ENCODE data around the gene USP25. TPM values are rescaled to one million over a fixed set of nuclear protein-coding genes. Genes with fewer than 3 reads are reported as not detected.

Gene USP25
- total and polyA plus RNA-seq, 2 experiments from 2014 or later, result 11.8 to 49.2 TPM

DNA sequence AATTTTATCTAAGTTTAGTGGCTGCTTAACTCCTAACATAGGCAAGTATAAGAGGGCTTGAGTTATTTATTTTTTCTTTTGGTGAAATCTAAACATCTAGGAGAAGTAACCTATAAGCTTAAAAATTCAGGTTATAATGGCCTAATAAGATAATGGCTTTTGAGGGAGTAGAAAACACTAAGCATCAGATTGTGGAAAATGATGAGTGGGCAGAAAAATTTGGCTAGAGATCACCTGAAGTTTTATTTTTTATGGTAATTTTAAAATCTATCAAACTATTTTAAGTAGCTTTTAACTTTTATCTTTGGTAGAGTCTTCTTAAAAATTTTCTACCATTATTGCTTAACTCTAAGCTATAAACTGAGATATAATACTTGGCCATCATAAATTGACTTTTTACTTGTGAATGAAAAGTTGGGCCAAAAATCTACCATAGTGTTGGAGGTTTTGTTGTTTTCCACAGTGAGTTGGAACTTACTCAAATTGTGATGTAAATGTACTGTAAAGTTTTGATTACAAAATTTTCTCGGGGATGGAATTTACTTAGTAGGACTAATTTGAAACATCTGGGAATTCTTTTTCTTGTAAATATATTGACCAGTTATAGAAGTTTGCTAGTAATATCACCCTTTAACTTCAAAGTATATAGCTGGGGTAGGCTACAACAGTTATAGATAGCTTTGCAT, 63.9 kb downstream of the USP25 start (continued):
- TF ChIP-seq, protein P1, sequence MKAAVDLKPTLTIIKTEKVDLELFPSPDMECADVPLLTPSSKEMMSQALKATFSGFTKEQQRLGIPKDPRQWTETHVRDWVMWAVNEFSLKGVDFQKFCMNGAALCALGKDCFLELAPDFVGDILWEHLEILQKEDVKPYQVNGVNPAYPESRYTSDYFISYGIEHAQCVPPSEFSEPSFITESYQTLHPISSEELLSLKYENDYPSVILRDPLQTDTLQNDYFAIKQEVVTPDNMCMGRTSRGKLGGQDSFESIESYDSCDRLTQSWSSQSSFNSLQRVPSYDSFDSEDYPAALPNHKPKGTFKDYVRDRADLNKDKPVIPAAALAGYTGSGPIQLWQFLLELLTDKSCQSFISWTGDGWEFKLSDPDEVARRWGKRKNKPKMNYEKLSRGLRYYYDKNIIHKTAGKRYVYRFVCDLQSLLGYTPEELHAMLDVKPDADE (IDR thresholded peaks at IDR 0.05), result no peak
- no peak for TF ChIP-seq STAT1 (IDR thresholded peaks at IDR 0.05; ENCODE audit: unreplicated experiment)
- TF ChIP-seq JUNB (IDR thresholded peaks at IDR 0.05; ENCODE audit: unreplicated experiment), result no peak
- TF ChIP-seq POLR2AphosphoS5 (IDR thresholded peaks at IDR 0.05; ENCODE audit: low read depth), result no peak

DNA sequence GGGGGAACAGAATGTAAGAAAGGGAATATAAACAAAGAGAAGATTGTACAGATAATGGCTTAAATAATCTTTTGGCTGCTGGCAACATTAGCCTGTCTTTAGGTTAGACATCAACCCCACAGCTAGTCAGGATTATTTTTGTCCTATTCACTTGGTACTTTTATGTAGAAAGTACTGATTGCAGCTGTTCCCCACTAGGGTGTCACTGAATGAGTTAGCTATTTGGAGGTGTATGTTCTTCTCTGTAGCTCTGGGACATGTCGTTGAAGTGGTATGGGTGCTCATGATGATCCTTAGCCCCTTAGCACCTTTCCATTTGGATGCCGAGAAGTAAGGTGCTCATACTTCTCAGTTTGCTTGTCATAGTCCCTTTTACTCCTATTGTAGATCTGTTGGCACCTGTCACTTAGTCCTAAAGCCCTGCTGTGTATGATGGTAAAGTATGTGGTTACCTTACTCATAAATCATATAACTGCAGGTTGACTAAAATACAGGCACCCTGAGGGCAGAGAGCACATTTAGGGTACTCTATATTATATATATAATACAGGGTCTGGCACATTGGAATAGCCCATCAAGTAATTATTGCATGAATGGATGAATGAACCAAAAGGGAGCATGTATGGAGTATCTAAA, 64.6 kb downstream of the USP25 start:
- H3K9me3 Mint-ChIP-seq, result no peaks in the 10 kb centered on the region
- TF ChIP-seq ZNF331 (CRISPR knock-in tag; IDR thresholded peaks at IDR 0.05; ENCODE audit: low read depth) (no peak), EZH2 (IDR thresholded peaks at IDR 0.05; ENCODE audit: low read depth, unreplicated experiment) (no peak), JUNB (IDR thresholded peaks at IDR 0.05; ENCODE audit: unreplicated experiment) (no peak), ZNF114 (CRISPR knock-in tag; IDR thresholded peaks at IDR 0.05) (no peak), NANOG (IDR thresholded peaks at IDR 0.05; ENCODE audit: borderline replicate concordance) (no peak), POLR2AphosphoS5 (IDR thresholded peaks at IDR 0.05; ENCODE audit: low read depth) (no peak), STAT1 (IDR thresholded peaks at IDR 0.05; ENCODE audit: unreplicated experiment) (no peak), CREB1 (CRISPR knock-in tag; IDR thresholded peaks at IDR 0.05; ENCODE audit: low read depth) (no peak), EZH2phosphoT487 (IDR thresholded peaks at IDR 0.05; ENCODE audit: unreplicated experiment) (no peak)
- TF ChIP-seq, protein P2, sequence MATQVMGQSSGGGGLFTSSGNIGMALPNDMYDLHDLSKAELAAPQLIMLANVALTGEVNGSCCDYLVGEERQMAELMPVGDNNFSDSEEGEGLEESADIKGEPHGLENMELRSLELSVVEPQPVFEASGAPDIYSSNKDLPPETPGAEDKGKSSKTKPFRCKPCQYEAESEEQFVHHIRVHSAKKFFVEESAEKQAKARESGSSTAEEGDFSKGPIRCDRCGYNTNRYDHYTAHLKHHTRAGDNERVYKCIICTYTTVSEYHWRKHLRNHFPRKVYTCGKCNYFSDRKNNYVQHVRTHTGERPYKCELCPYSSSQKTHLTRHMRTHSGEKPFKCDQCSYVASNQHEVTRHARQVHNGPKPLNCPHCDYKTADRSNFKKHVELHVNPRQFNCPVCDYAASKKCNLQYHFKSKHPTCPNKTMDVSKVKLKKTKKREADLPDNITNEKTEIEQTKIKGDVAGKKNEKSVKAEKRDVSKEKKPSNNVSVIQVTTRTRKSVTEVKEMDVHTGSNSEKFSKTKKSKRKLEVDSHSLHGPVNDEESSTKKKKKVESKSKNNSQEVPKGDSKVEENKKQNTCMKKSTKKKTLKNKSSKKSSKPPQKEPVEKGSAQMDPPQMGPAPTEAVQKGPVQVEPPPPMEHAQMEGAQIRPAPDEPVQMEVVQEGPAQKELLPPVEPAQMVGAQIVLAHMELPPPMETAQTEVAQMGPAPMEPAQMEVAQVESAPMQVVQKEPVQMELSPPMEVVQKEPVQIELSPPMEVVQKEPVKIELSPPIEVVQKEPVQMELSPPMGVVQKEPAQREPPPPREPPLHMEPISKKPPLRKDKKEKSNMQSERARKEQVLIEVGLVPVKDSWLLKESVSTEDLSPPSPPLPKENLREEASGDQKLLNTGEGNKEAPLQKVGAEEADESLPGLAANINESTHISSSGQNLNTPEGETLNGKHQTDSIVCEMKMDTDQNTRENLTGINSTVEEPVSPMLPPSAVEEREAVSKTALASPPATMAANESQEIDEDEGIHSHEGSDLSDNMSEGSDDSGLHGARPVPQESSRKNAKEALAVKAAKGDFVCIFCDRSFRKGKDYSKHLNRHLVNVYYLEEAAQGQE (IDR thresholded peaks at IDR 0.05; ENCODE audit: unreplicated experiment), result no peak
- TF ChIP-seq, protein P1 (IDR thresholded peaks at IDR 0.05), result no peak
- TF ChIP-seq, protein P3, sequence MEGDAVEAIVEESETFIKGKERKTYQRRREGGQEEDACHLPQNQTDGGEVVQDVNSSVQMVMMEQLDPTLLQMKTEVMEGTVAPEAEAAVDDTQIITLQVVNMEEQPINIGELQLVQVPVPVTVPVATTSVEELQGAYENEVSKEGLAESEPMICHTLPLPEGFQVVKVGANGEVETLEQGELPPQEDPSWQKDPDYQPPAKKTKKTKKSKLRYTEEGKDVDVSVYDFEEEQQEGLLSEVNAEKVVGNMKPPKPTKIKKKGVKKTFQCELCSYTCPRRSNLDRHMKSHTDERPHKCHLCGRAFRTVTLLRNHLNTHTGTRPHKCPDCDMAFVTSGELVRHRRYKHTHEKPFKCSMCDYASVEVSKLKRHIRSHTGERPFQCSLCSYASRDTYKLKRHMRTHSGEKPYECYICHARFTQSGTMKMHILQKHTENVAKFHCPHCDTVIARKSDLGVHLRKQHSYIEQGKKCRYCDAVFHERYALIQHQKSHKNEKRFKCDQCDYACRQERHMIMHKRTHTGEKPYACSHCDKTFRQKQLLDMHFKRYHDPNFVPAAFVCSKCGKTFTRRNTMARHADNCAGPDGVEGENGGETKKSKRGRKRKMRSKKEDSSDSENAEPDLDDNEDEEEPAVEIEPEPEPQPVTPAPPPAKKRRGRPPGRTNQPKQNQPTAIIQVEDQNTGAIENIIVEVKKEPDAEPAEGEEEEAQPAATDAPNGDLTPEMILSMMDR (conservative IDR thresholded peaks at IDR 0.05; ENCODE audit: low read depth in 2 of 2), result no peak

More for the DNA sequence above, 64.6 kb downstream of the USP25 start:
- Mint-ChIP-seq H3K36me3 (ENCODE audit: low read depth) (no peaks in the 10 kb centered on the region), H3K27me3 (ENCODE audit: insufficient read depth, low read depth, poor library complexity) (no peaks in the 10 kb centered on the region), H3K4me1 (peaks cover 14% of the 10 kb centered on the region), H3K27ac (no peak overlapping the region), H3K4me3 (no peak overlapping the region)
- Histone ChIP-seq H3K4me2 (no peak overlapping the region), H3K9me2 (ENCODE audit: insufficient read depth) (no peaks in the 10 kb centered on the region), H3K4me3 (no peak overlapping the region), H3K27me3 (ENCODE audit: insufficient read depth) (no peaks in the 10 kb centered on the region), H2AFZ (no peak overlapping the region), H4K20me1 (replicated peaks; ENCODE audit: insufficient read depth) (no peaks in the 10 kb centered on the region), H3K27ac (ENCODE audit: low read depth) (no peak overlapping the region), H3K36me3 (ENCODE audit: insufficient read depth) (no peaks in the 10 kb centered on the region), H3K4me1 (ENCODE audit: insufficient read depth) (no peaks in the 10 kb centered on the region), H3F3A (replicated peaks; ENCODE audit: low read depth) (no peaks in the 10 kb centered on the region), H3K79me2 (replicated peaks; ENCODE audit: insufficient read depth) (peaks cover 4% of the 10 kb centered on the region)
- ATAC-seq (peak; percentile 41; the same call in 2 of the 3 replicates), DNase-seq (ENCODE audit: low spot score) (no peak)

All from GM23338 (cell line).